ENCODE data around the gene TUBB2B. TPM values are rescaled to one million over a fixed set of nuclear protein-coding genes. Genes with fewer than 3 reads are reported as not detected.

TUBB2B gene
- polyA plus RNA-seq (2012; ENCODE audit: insufficient read depth, insufficient read length), result not detected

DNA sequence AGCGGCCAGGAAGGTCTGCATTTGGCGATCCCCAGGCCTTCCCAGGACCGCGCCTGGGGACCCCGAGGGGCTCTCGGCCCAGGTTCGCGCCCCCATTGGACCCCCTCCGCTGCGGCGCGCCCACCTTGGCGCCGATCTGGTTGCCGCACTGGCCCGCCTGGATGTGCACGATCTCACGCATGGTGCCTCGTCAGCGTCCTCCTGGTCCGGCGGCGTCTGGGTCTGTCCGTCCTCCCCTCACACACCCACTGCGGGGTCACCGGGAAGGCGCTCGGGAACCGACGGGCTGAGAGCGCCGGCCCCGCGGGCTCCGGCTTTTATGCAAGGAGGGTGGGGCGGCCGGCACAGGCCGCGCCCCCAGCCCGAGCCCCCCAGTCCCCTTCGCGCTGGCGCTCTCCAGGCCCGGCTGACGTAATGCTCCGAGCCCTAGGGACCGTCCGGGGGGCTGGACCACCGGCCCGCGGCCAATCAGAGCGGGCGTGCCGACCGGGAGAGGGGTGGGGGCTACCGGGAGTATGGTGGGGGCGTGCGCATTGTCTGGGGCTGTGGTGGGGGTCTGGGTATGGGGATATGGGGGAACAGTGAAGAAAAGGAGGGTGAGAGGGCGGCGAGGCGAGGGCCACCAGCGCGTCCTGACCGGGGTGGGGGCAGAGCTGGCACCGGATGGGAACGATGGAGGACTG, at the start of gene TUBB2B:
Gene TUBB2B, minus strand, starts transcription at position 291 of the 683 bp plus-strand sequence. Its CDS starts 110 bp downstream, at position 181.
- DNase-seq (ENCODE audit: low read depth, low spot score), result no peak
- no peak within 1 kb of the TSS for H3K4me3 ChIP-seq (ENCODE audit: low read length)

DNA sequence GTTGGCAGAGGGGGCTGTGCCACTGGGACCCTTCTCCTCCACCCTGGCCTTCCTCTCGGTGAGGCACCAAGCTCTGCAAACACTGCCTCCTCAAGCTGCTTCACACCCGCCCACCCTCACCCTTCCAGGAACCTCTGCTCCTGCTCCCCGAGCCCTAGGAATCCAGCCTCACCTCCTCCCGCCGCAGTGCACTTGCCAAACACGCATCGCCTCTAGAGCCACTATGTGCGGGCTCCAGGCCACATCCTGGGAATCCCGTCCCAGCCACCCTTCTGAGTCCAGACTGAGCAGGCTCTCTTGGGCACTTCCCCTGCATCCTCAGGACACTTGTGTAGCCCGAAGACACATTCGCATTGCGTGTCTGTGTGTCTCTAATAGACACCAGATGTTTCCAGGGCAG, 49.8 kb upstream of the TUBB2B start:
- H3K4me3 ChIP-seq (ENCODE audit: low read length), result no peak overlapping the region
- DNase-seq (ENCODE audit: low read depth, low spot score), result no peak

DNA sequence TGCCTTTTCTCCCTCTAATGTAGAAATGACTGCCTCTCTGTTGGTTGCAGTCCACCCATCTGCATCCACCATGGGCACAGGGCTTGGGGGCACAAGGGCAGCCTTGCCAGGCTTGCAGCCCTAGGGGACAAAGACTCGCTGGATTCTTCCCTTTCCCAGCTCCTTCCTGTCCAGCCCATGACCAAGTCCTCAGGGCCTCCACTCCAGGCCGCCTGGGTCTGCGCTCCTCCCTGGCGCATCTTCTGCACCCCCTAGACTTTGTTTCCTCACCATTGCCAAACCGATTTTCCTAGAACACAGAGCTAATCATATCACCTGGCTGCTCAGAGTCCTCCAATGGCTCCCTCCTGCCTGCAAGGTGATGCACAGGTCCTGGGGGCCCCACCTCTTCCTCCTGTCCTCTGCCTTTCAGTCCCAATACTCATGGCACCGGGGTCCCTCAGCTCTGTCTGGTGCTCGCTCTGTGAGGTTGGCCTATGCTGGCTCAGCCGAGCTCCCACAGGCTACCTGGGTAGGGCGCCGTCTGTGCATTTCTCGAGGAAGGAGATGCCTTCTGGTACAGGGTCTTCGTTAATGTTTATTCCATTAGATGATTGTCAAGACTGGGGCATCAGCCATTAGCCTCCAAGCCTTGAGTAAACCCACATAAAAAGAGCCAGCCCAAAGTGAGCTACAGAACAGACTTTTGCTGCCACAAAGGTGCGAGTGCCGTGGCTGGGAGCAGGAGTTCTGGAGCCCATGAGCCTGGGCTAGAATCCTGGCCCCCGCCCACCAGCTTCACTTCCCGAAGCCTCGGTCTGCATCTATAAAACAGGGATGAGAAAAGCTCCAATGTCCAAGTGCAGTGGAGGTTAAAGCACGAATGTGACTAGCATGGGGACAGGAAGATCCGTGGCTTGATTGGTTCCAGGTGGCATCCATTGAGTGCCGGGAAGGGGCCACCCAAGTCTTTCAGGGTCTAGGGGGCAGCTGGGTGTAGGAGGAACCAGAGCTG, 49.0 kb upstream of the TUBB2B start:
- no peak for DNase-seq (ENCODE audit: low read depth, low spot score)
- H3K4me3 ChIP-seq (ENCODE audit: low read length), result no peak overlapping the region

DNA sequence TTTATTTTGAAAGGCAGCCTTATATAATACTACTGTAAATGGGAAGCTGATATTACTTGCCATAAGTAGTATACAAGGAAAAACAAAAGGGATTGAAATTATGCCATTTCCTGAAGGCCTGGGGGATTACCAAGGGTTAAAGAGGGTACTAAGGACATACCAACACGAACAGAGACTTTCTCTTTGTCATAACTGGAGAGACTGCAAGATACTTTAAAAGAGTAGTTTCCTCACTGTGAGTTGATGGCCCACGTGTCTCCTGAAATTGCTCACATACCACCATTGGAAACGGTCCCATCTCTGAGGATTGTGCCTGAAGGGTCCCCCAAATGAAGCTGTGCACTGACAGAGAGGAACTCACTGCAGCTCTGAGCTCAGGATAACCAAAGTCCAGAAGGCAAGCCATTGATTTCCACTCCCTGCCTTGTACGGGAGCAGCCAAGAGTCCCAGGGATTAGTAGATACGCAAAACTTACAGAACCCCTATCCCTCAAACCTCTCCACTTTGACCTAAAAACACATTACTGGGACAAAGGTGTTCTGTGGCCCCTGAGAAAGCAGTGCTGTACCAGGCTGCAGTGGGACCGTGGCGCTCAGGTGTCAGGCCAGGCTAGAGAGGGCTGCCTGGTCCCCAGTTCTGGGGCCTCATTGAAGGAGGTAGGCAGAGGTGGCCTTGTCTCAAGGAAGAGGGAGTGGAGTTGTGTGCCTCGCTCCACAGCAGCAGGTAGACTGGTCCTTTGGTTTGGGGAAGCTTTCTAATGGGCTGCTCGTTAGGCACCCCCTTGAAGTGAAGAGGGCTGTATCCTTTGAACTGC, 46.5 kb upstream of the TUBB2B start:
- DNase-seq (ENCODE audit: low read depth, low spot score), result no peak
- H3K4me3 ChIP-seq (ENCODE audit: low read length), result no peak overlapping the region

DNA sequence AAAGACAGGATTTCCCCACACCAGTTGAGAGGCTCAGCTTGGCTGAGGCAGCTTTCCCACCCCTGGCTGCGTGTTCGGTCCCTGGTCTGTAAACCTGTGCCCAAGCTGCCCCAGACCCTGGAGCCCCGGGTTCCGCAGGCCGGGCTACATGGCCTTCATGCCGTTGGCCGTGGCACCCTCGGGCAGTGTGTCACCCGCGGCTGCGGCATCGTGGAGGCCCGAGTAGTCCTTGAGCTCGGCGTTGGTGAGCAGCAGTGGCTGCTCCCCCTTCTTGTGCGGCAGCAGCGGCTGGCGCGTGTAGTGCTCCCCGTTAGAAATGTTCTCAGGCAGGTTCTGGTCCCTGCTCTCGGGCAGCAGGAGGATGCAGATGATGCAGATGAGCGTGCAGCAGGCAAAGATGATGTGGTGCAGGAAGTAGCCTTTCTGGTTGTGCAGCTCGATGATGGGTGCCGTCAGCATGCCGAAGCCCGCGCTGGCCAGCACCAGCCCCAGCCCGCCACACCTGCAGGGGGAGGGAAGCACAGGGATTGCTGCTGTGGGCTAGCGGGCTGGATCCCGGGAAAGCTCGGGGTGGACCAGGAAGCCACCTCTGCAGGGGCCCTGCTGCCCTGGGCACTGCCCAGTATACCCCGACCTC, 45.6 kb upstream of the TUBB2B start:
- no peak for DNase-seq (ENCODE audit: low read depth, low spot score)
- H3K4me3 ChIP-seq (ENCODE audit: low read length), result no peak overlapping the region

DNA sequence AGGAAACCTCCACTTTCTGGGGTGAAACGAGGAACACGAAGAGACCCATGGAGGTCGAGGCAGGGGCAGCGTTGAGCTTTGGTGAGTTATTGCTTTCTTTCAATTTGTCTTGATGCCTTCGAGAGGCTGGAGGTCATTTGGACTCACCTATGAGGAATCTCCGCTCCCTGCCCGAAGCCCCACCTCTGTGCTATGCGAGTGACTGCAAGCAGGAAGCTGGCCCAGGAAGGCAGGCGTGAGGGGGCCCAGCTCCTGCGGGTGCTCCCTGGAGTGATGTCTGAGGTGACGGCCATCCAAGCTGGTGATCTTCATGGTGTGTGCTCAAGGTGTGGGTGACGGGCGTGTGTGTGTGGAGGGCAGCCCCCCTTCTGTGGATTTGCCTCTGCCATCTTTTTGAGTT, 44.3 kb upstream of the TUBB2B start:
- no peak overlapping the region for H3K4me3 ChIP-seq (ENCODE audit: low read length)
- no peak for DNase-seq (ENCODE audit: low read depth, low spot score)

DNA sequence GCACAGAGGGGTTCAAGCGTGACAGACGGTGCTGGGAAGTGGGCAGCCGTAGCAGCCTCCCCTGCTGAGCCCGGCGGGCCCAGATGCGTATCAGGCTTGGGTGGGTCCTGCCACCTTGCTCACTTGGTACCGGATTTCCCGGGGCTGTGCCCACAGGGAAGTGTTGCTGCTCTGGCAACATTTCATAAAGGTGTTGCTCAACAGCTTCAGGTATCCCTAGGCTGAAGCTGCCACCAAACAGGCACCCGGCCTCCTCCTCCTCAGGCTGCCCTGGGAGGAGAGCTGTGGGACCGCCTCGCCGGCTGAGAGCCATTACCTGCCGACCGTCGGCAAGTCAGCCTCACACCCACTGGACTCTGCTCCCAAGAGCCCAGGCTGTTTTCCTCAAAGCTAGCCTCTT, 42.8 kb upstream of the TUBB2B start:
- H3K4me3 ChIP-seq (ENCODE audit: low read length), result no peak overlapping the region
- DNase-seq (ENCODE audit: low read depth, low spot score), result no peak

DNA sequence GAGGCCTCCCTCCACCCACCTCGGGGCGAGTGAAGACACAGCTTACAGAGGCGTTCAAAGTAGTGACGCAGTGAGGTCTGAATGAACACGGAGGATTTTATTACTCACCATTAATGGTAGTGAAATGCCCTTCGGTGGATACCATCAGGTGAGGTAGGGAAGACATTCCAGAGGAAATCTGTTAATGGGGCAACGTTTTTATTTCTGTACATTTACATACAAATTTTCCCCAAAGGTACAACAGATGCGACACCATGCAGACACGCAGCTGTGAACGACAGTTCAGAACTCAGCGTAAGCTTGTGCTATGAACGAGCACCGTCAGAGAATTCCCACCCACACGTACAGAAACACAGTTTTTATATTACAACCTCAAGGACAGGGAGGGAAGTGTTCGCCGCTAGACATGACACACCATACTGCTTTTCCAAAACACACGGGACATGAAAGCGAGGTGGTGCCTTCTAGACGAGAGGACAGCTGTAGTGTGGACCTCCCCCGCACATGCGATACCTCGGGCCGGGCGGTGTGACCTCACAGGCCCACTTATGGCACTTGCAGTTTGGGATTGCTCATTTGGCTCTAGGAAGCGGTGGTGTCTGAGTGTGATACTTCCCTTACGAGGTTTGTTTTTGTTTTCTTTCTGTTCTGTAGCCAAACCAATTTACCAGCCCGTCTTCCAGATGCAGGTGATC, 42.0 kb upstream of the TUBB2B start:
- DNase-seq (ENCODE audit: low read depth, low spot score), result no peak
- H3K4me3 ChIP-seq (ENCODE audit: low read length), result no peak overlapping the region

DNA sequence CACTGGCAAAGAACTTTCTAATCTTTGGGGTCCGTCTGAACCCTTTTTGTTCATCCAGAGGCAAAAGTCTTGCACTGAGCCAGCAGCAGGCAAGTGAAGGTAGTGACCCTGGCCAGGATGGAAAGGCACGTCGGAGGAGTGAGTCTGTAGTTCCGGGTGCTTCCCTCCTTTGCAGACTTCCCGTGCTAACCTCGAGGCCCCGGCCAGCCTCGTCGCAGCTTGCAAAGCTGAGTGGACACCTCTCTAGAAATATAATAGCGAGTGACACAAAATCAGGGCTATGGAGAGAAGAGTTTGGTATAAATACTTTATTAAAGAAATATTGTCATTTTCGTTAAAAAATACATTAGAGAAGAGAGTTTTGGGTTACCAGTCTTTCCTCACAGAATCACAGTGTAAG, 41.2 kb upstream of the TUBB2B start:
- DNase-seq (ENCODE audit: low read depth, low spot score), result no peak
- H3K4me3 ChIP-seq (ENCODE audit: low read length), result no peak overlapping the region

DNA sequence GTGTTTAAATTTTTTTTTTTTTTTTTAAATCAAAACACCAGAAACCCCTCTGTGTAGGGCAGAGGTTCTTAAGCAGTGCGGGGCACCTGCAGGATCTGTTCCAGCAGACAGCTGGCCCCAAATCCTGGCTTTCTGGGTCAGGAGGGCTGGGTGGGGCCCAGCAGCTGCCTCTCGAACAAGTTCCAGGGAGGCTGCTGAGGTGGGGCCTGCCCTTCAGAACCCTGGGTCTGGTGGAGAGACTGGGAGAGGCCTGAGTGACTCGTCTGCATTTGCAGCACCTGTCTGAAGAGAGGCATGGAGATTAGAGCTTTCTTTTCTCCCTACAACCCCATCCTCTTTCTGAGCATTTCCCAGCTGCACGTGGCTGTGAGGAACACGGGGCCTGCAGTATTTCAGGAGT, 39.7 kb upstream of the TUBB2B start:
- DNase-seq (ENCODE audit: low read depth, low spot score), result no peak
- H3K4me3 ChIP-seq (ENCODE audit: low read length), result no peak overlapping the region

DNA sequence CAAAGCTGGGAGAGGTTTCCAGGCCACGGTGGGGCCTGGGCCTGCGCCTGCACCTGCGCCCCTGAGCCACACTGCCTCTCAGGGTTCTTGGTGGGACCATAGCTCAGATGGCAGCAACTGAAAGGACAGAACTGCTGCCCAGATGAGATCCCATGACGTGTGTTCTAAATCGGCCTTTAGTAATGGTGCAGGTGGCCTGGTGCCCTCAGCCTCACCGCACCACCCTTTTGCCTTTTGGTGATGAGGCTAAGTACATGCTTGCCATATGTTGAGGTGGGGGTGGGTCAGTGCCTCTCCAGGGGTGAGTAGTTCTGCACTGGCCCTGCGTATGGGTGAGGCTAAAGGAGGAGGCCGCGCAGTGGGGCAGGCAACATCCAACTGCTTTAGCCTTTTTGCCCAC, 38.7 kb upstream of the TUBB2B start:
- DNase-seq (ENCODE audit: low read depth, low spot score), result no peak
- H3K4me3 ChIP-seq (ENCODE audit: low read length), result no peak overlapping the region

DNA sequence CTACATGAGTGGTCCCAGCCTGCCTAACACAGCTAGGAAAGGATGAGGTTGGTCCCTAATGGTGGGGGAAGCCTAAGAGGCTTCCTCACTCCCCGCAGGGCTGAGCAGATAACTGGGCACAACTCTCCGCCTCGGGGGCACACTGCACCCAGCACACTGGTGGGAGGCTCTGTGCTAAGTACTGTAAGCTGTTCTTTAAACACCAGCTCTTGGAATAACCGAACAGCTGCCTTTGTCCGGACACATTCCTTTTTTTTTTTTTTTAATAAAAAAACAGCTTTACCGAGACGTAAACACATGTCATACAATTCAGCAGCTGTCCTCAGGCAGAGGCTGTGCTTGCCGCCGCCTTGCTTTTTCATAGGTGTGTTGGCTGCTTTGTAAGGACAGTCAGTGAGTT, 38.2 kb upstream of the TUBB2B start:
- DNase-seq (ENCODE audit: low read depth, low spot score), result no peak
- no peak overlapping the region for H3K4me3 ChIP-seq (ENCODE audit: low read length)

DNA sequence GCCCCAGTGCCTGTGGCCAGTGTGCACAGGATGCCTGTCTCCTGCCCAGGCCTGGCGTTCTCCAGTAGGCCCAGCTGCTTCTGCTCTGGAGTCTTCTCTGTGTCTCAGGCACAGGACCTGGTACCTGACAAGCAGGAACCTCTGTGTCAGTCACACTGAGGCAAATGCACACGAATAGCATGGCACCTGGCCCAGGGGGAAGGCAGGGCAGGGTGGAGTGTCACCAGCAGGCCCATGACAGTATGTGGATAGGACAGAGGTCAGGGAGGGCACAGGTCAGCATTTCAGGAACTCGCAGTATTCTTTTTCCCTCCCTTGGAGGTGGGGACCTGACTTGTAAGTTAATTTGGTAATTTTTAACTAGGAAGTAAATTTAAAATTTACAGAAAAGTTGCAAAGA, 36.9 kb upstream of the TUBB2B start:
- no peak overlapping the region for H3K4me3 ChIP-seq (ENCODE audit: low read length)
- DNase-seq (ENCODE audit: low read depth, low spot score), result no peak

DNA sequence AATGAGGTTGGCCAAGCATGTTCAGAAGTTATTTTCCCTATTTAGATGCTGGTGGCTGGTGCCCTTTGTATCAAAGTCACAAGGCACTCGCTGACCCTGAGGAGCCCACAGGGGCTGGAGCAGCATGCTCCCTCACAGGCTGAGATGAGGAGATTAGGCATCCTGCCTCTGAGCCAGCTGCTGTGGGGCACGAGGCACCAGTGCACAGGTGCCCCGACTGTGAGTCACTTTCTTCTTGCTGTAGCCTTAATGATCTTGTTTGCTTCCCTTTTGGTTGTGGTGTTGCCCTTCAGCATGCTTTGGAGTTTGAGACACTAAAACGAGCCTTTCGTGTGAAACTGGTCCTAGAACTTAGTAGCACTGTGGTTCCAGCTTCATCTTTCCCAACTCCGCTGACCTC, 35.6 kb upstream of the TUBB2B start:
- DNase-seq (ENCODE audit: low read depth, low spot score), result no peak
- H3K4me3 ChIP-seq (ENCODE audit: low read length), result no peak overlapping the region

DNA sequence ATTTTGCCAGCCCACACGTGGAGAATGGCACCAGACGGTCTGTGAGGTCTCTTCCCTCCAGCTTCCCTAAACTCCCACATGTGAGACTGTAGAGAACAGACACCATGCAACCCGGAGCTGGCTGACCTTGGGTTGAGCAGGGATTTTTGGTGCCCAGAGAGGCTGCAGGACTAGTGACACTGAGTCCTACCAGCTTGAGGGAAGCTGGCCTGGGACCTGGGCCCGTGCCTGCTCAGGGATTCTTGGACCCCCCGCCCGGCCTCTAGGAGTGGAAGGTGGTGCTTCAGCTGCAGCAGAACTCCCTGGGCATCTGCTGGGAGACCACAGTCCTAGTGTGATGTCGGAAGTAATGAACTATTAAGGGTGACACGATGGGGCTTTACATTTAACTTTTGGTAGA, 34.5 kb upstream of the TUBB2B start:
- no peak overlapping the region for H3K4me3 ChIP-seq (ENCODE audit: low read length)
- DNase-seq (ENCODE audit: low read depth, low spot score), result no peak

DNA sequence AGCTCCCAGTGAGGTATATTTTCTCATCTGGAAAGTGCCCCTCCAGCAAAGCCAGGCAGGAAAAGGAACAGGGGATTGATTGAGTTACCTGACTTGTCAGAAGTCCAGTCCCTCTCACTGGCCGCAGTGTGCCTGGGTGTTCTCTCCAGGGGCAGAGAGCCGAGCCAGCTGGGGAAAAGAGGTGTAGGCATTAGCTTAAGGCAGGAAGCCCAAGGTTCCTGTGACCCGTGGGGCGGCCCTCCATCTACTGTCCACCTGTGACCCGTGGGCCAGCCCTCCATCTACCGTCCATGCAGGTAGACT, 34.0 kb upstream of the TUBB2B start:
- H3K4me3 ChIP-seq (ENCODE audit: low read length), result no peak overlapping the region
- no peak for DNase-seq (ENCODE audit: low read depth, low spot score)

DNA sequence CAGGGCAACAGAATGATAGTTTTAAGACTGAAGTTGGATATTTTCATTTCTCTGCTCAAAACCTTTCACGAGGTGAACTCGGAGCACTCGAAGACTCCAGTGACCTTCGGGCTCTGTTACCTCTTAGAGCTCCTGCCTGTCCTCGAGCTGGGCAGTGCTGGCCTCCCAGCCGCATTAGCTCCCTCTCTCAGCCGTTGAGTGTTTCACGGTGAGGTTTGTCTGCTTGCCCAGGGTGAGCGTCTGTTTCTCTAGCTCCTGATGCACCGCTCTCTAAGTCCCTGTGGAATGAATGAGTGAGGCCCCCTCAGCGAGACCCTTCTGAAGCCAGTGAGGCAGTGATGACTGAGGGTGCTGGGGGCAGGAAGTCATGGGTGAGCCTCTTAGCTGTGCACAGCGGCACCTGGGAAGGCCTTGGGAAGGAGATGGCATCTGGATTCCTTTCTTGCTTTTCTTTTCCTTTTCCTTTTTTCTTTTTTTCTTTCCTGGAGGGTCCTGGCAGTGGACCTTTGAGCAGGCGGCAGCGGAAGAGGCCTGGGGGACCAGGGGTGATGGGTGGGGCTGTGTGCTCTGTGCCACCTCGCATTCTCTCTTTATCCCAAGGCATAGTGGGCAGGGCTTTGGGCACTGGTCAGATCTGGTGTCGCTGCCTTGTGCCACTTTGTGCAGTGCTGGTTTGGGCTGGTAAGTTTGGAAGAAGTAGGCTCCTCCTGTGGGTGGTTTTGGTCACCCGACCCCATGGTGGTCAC, 33.5 kb upstream of the TUBB2B start:
- H3K4me3 ChIP-seq (ENCODE audit: low read length), result peak overlapping the region; percentile 90
- no peak for DNase-seq (ENCODE audit: low read depth, low spot score)

DNA sequence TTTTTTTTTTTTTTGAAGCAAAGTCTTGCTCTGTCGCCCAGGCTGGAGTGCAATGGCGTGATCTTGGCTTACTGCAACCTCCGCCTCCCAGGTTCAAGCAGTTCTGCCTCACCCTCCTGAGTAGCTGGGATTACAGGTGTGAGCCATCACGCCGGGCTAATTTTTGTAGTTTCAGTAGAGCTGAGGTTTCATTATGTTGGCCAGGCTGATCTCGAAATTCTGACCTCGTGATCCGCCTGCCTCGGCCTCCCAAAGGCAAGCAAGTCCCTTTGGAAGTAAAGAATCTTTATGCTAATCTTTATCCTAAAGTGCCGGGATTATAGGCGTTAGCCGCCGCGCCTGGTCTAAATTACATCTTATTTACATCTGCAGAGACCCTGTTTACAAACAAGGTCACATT, 32.8 kb upstream of the TUBB2B start:
- peak overlapping the region; percentile 90 for H3K4me3 ChIP-seq (ENCODE audit: low read length)
- no peak for DNase-seq (ENCODE audit: low read depth, low spot score)
